HG03135 (cell line): ENCODE results near the gene C17orf67.

Experiments
- ATAC-seq: cut with Tn5 transposase; IDR thresholded peaks from one replicate; pipeline ENCODE4 v1.9.1; 2021; ENCODE audit warnings: mild to moderate bottlenecking, moderate library complexity; ENCODE audit not compliant: unreplicated experiment

Gene C17orf67, protein sequence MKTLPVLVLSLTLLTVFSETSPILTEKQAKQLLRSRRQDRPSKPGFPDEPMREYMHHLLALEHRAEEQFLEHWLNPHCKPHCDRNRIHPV

DNA sequence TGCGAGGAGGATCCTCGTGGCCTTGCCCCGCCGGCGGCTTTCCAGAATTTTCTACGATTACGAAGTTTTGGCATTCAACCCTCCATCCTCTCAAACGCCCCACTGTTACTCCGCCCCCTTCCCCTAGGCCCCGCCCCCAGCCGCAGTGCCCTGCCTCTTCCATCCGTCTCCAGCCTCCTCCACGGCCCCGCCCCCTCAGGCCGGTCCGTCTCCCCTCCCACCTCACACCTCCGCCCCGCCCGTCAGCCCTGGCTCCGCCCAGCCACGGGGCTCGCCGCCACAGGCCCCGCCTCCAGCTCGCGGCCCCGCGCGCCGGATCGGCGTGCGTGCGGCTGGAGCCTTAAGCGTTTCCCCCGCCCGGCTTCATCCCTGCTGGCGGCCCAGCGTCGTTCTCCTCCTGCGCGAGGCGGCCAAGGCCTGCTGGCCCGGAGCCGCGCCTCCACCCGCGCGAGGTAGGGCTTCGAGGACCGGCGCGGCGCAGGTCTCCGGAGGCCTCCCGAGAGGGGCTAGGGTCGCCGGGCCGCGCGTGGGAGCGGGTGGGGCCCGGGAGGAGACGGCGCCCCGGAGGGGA is at the start of gene C17orf67, which contains the start of gene DGKE:
C17orf67 (minus strand) TSS at position 112 of the 571 bp plus-strand sequence. CDS start 18,110 bp downstream, outside the sequence.
DGKE (plus strand) TSS at position 343 of the 571 bp plus-strand sequence. CDS start 645 bp downstream, outside the sequence.
- peak; percentile 69 for ATAC-seq

DNA sequence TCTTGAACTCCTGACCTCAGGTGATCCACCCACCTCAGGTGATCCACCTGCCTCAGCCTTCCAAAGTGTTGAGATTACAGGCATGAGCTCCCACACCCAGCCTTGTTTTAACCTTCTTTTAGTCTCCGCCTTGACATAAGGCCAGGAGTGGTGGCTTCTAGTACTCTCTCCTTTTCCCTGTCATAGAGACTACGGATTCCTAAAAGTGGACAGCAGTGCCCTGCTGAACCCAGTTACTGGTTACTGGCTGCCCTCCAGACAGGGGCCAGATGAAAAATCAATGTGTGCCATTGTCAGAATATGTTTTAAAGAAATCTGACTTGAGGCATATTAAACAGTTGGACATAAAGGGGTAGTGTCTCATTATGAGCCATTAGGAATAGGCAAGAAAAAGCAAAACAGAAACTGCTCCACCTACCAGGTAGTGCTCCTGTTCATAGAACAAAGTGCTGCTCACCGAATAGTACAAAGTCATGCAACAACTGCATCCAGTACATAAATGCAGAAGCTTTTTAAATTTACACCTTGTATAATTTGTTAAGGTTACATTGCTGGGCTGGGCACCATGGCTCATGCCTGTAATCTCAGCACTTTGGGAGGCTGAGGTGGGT is 48.1 kb upstream of the C17orf67 start:
- no peak for ATAC-seq

DNA sequence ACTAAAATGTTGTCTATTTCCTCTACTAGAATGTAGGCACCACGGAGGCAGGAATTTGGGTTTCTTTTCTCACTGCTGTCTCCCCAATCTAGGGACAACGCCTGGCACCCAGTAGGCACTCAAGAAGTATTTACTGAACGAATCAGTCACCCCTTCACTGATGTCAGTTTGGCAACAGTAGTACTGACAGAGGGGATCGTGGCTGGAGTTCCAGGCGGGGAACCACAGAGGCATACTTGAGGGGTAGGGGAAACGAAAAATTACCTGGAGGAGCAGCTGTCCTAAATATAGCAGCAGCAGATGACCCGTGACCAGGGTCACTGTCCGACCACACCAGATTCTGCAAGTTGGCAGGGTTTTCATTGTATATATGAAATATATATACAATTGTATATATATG is 46.9 kb upstream of the C17orf67 start:
- ATAC-seq: no peak

DNA sequence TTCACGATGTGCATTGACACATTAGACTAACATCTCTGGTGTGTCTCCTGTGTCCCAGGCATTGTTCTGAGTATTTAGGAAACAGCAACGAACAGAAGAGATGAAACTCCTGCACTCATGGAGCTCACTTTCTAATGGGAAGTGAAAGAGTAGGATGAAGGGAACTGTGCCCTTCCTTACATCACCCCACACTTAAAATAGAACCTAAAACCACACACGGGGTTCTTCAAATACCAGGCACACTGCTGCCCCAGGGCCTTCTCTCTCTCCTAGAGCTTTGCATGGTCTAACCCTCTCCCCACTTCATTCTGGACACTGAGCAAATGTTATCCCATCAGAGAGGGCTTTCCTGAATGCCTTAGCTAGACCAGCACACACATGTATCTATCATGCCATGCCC is 46.4 kb upstream of the C17orf67 start:
- ATAC-seq: no peak

DNA sequence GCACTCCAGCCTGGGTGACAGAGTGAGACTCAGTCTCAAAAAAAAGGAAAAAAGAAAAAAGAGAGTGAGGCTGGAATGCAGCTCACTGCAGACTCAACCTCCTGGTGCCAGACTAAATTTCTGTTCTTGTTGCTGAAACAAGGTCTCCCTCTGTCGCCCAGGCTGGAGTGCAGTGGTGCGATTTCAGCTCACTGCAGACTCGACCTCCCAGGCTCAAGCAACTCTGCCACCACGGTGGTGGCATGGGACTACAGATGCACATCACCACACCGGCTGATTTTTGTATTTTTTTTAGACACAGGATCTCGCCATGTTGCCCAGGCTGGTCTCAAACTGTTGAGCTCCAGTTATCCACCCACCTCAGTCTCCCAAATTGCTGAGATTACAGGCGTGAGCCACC is 45.6 kb upstream of the C17orf67 start:
- ATAC-seq: no peak

DNA sequence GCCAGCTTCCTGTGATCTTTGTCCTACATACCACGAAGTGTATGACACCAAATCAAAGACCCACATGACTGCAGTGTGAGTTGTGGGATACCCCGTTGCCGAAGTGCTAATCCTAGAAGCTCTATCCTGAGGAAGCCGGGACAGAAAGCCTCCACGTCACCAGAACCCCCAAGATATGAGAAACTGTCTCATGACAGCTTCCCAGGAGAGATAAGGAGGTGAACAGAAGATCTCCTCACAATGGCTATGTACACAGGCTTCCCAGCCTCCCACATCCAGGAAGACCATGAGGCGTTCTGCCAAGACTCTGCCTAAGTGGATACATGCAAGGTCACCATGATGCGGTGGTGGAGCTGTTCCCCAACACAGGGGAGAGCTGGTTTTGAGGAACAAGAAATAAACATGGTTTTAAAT is 43.1 kb upstream of the C17orf67 start:
- no peak for ATAC-seq

DNA sequence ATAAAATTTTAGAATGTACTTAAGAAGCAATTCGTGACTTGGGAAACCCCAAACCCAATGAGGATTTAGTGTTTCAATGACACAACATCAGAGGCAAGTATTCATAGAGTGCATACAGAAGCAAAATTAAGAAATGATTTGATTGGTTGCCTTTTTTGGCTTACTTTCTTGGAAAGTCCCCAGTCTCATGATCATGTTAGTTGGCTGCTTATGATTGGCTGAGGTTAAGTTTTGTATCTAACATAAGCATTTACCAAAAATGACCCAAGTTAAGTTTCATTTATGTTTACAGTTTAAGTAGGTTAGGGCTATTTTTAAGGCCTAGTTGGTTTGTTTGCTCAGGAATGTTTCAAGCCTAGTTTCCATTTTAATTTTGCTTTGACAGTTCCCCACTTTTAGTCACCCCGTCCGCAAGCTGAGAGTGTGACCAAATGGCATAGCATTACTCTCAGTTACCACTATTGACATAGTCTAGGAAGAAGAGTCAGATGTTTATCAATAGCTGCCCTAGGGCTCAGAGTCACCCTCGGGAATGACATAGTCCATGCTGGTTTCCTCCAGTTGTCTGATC is 36.4 kb upstream of the C17orf67 start:
- ATAC-seq: no peak

DNA sequence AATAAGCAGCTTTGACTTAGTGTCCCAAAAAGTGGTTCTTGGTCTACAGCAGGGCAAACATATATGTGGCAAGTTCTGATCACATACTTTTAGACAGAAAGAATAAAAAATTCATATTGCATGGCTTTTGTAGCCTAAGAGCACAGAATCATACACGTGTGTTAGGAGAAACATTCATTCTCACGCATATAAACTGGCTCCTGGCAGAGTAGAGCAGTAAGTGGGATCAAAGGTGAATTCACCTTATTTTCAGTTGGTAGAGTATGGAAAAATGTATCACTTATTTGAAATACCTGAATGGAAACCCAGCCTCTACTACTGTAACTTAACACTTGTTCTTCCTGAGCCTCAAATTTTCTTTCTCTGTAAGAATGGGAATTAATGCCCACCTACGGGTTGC is 35.0 kb upstream of the C17orf67 start:
- no peak for ATAC-seq

DNA sequence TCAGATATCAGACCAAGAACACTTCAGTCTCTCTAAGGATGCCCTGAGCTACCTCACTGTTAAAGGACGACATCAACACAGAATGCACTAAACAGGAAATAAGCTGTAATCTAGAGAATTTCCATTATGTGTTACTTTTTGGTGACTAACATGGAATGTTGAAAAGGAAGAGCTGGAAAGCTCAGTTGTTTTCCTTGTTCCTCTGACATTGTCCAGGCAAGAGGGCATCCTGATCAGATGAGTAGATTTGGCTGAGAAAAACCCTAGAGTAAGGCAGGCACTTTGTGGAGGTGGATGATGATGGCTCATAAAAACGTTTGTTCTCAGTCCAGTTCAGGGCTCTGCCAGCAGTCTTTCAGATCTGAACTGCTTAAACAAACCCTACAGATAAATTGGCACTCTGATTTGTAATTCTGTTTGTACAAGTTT is 34.2 kb upstream of the C17orf67 start:
- ATAC-seq: no peak

DNA sequence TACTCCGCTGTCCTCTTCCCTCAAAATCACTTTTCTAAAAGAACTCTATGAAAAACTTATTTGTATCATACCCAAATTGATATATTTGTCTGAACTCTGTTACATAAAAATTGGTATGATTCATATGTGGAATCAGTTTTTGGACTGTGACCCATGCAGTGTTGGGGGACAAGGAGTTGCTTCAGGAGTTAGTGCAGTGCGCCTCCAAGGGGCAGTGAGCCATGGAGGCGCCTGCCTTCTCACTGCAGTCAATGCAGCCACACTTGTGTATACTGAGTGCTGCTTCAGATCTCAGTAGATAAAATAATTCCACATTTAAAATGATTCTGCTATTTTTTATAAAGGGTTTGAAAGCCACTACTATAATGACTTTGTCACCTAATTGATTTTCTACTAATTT is 32.8 kb upstream of the C17orf67 start:
- no peak for ATAC-seq

DNA sequence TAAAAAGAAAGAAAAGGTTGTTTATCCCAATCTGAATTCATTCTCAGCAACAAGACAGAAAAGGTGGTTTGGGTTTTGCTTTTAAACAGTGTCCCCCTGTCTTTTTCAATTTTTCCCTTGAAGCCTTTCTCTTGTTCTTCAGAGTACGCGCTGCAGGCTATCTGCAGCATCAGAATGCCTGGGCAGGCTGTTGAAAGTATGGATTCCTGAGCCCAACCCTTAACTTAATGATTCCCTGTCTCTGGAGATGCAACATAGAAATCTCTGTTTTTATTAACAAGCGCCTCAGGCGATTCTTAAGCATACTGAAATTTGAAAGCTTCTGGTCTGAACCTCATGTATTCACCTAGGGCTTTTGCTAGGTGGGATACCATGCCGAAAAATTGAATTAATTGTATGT is 32.4 kb upstream of the C17orf67 start:
- ATAC-seq: no peak

DNA sequence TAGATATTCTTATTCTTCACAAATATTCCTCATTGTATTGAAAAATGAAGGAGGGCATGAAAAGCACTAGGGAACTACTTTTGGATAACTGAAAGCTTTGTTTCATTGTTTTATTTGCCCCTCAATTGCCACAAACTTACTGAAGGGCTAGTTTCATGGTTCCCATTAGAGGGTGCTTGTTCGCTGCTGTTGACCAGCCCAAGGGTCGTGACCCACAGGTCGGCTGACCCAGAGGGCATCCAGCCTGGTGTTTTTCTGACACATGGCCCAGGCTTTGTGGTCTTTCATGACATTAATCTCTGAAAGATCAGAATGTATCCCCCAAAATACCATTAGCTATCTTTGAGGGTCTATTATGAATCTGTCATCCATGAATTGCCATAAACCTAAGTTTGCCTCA is 30.3 kb upstream of the C17orf67 start:
- no peak for ATAC-seq

DNA sequence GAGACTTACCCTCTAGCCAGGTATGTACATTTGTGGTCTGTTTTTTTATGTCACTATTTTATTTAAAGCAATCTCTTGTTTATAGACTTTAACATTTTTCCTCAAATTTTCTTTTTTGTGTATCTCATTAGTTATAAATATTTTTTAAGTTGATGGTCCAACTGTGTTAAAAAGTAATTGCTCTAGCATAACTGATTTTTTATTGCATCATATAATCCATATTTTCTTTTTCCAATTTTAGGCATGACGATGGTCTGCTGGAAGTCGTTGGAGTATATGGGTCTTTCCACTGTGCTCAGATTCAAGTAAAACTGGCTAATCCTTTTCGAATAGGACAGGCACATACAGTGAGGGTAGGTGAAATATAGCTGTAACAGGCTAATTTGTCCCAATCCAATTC is 28.2 kb upstream of the C17orf67 start:
- no peak for ATAC-seq

DNA sequence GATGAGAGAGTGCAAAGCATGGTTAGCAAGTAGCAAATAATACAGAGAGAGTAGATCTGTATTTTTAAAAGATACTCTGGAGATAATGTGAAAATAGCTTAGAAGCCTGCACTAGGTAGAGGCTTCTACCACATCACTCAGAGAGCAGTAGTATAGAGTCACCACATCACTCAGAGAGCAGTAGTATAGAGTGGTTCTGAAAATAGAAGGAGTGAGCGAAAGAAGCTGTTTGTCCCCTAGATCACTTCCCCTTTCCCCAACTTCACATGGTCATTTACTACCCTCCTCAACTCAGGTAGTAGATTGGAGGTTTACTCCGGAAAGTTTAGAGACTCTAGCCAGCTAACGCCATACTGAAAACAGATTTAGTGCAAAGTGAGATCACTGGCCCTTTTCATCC is 17.3 kb upstream of the C17orf67 start:
- ATAC-seq: no peak

DNA sequence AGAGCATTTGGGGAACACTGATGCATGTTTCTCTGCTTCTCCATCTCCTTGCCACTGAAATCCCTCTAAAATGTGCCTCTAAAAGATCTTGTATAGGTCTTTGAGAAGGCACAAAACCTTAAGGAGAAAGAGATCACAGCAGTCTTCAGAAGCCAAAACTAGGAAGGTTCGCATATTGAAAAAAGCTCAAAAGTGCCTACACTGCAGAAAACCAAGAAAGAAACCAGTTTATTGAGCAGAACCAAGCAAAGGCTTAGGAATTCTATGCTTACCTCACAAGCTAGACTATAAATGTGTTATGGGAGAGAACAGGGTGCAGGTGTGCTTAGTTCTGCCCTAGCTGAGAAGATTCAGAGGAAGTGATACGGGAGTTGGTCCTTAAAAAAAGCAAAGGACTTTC is 16.9 kb upstream of the C17orf67 start:
- ATAC-seq: no peak

DNA sequence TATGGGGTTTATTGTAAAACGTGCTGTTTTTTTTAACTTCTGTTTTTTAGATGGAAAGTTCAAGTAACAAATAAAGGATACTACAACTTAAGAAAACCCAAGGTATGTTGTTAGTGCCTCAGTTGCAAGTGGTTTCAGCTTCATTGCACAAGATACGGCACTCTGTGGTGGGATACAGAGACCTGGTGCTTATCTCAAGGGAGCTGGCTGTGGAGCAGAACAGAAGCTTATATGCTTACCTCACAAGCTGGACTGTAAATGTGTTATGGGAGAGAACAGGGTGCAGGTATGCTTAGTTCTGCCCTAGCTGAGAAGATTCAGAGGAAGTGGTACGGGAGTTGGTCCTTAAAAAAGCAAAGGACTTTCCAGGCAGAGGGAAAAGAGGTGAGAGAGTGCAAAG is 15.4 kb upstream of the C17orf67 start:
- no peak for ATAC-seq

DNA sequence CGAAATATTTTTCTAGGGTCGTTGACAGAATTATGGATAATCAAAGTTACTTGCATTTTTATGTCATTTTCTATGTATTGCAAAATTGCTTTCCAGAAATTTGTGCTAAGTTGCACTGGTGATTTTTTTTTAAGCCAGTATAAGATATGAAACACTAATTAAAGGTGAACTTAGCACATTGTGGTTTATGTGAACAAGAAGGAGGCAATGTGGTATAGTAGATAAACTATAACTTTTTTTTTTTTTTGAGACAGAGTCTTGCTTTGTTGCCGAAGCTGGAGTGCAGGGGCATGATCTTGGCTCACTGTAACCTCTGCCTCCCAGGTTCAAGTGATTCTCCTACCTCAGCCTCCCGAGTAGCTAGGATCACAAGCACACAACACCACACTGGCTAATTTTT is 13.4 kb upstream of the C17orf67 start:
- no peak for ATAC-seq

DNA sequence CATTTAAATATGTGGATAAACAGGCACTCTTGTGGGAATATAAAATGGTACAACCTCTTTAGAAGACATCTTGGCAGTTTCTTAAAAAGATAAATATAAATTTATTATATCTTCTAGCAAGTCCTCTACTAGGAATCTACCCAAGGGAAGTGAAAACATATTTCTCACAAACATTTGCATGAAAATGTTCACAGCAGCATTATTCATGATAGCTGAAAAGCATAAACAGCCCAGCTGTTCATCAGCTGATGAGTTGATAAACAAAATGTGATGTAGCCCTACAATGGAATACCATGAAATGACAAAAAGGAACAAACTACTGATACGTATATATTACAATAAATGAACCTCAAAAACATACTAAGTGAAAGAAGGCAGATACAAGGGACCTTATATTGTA is 12.2 kb upstream of the C17orf67 start:
- no peak for ATAC-seq

DNA sequence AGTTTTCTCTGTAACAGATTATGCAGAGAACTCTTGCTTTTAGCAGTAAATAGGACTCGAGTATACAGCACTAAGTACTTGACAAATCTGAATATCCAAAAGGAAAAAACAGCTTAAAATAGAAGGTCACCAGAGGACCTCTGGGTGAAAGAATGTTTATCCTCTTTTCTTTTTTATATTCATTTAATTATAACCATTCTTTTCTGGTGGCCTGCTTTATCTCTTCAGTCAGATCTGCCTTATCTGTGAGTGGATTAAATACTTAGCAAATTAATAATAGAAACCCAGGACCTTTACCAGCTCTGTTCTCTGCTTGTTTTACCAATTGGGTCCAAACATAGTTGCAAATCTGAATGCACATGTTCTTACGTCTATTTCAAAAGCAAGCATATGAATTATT is 8.9 kb upstream of the C17orf67 start:
- ATAC-seq: no peak

DNA sequence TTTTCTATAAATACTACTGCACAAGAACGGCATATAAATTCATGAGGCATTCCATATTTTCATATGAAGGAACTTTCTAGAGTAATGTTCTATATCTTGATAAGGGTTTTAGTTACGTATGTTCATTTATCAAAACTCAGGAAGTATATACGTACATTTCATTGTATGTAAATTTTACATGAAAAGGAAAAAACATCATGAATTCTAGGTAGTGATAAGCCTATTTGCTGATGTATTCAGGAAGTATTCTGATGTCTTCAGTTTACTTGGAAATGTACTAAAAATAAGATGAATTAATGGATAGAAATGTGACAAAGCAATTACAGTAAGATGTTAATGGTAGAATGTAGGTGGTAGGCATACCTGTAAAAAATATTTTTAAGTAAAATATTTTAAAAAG is 5.0 kb upstream of the C17orf67 start:
- ATAC-seq: no peak

DNA sequence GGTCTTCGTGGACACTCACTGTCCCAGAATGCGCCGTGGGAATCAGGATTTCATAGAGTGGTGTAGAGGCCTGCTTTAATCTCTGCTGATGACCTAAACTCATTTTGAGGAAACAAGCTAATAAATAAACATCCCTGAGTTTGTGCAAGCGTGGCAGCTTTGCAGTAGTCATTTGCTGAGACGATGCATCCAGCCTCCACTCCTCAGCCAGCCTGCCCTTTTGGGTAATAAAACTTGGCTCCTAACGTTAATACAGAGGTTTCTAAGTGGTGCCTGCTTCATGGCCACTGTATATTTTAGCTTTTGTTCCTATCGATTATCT is 1.5 kb upstream of the C17orf67 start:
- ATAC-seq: no peak
